GM15510 (cell line): ENCODE data around the gene FDX2.

Experiments
- POLR2A ChIP-seq: IDR thresholded peaks from 3 replicates; pipeline ENCODE4 v1.6.1; 2011; ENCODE audit warnings: borderline replicate concordance; ENCODE audit not compliant: insufficient read length; ENCODE audit errors: extremely low read depth

Gene FDX2

DNA sequence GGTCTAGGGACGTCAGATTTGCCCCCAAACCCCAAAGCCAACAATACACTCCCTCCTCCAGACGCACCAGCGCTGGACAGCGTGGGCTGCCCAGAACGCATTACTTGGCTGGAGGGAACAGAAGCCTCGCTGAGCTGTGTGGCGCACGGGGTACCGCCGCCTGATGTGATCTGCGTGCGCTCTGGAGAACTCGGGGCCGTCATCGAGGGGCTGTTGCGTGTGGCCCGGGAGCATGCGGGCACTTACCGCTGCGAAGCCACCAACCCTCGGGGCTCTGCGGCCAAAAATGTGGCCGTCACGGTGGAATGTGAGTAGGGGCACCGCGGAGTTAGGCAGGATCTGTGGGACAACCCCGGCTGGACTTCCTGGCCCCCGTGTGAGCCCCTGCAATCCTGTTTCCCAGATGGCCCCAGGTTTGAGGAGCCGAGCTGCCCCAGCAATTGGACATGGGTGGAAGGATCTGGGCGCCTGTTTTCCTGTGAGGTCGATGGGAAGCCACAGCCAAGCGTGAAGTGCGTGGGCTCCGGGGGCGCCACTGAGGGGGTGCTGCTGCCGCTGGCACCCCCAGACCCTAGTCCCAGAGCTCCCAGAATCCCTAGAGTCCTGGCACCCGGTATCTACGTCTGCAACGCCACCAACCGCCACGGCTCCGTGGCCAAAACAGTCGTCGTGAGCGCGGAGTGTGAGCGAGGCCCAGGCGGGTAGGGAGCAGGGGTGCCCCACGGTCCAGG, 22.0 kb downstream of the FDX2 start:
- no peak for TF ChIP-seq POLR2A

DNA sequence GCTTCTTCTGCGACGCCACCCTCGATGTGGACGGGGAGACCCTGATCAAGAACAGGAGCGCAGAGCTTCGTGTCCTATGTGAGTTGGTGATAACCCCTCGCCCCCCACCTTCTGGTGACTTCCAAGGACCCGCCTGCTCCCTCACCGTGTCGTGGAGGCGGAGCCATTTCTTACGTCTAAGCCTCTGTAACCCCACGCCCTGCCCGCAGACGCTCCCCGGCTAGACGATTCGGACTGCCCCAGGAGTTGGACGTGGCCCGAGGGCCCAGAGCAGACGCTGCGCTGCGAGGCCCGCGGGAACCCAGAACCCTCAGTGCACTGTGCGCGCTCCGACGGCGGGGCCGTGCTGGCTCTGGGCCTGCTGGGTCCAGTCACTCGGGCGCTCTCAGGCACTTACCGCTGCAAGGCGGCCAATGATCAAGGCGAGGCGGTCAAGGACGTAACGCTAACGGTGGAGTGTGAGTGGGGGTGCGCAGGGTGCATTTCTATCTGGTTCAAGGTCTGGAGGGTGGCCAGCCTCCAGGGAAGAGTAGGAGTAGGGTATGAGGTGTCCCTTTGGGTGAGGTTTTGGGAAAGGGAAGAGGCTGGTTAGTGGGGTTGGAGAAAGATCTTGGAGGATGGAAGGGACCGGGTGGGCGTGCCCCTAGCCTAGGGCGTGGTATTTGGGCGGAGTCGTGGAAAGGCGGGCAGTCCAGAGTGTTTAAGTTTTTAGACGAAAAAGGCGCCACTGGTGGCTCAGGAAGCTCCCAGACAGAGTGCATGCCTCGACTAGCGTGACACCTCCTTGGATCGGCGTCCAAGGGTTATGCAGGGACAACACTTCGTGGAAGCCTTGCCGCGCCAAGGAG, 22.8 kb downstream of the FDX2 start:
- no peak for TF ChIP-seq POLR2A

DNA sequence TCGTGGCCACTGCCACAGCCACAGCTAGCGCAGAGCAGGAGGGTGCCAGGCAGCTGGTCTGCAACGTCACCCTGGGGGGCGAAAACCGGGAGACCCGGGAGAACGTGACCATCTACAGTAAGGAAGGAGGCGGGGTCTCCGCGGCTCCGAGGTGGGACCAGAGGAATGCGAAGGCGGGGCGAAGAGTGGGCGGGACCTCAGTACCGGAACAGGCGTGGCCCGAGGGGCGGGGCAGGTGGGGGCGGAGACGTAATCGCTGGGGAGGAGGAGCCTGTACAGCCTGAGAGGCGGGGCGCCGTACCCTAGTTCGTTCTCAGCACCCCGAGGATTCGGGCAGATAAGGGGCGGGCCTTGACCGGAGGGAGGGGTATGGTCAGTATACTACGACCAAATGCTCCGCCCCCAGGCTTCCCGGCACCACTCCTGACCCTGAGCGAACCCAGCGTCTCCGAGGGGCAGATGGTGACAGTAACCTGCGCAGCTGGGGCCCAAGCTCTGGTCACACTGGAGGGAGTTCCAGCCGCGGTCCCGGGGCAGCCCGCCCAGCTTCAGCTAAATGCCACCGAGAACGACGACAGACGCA, 23.5 kb downstream of the FDX2 start:
- TF ChIP-seq POLR2A, result no peak

DNA sequence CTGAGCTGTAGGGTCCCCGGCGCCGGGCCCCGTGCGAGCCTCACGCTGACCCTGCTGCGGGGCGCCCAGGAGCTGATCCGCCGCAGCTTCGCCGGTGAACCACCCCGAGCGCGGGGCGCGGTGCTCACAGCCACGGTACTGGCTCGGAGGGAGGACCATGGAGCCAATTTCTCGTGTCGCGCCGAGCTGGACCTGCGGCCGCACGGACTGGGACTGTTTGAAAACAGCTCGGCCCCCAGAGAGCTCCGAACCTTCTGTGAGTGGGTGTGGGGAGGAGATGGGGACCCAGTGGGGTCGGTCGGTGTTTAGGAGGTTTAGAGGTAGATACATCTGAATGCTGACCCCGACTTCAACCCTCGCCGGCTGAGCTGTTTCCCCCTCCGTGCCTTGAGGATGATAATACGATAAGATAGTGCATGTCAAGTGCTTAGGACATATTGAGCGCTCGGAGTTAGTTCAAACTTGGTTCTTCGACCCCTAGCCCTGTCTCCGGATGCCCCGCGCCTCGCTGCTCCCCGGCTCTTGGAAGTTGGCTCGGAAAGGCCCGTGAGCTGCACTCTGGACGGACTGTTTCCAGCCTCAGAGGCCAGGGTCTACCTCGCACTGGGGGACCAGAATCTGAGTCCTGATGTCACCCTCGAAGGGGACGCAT, 24.1 kb downstream of the FDX2 start:
- TF ChIP-seq POLR2A, result no peak

DNA sequence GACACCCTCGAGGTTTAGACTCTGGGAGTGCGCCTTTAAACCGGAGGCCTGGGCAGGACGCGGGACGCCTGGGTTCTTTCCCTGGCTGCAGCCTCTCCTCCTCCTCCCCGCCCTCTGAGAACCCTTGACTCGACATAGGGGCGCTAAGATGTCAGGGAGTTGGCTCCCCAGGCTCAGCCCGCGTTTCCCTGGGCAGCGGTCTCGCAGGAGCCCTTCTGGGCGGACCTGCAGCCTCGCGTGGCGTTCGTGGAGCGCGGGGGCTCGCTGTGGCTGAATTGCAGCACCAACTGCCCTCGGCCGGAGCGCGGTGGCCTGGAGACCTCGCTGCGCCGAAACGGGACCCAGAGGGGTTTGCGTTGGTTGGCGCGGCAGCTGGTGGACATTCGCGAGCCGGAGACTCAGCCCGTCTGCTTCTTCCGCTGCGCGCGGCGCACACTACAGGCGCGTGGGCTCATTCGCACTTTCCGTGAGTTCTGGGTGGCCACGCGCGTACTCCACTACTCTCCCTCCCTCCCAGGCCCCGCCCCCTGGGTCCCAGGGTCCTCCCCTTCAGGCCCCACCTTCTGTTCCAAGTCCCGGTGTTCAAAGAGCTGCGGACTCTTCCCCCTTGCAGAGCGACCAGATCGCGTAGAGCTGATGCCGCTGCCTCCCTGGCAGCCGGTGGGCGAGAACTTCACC, 24.8 kb downstream of the FDX2 start:
- TF ChIP-seq POLR2A, result no peak

DNA sequence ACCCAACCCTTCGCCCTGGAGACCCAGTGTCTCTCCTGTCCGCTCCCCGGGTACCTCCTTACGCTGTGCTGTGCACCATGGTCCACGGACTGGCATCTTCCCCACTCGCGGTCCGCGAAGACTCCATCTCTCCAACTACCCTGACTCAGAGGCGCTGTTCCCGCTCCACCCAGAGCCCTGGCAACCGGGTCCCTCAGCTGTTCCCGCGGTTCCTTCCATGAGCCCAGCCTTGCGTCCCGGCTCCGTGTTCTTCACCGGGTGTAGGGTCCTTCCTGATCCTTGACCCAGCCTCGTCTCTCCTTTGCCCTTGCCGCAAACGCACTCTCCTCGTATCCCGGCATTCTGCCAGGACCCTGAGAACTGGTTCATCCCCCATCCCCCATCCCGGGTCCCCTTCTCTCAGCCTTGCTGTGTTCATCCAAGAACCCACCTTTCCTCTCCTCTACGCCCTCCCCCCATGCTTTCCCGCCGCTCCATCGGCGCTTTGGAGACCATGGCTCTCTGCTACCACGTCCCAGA, 25.4 kb downstream of the FDX2 start:
- TF ChIP-seq POLR2A, result no peak

DNA sequence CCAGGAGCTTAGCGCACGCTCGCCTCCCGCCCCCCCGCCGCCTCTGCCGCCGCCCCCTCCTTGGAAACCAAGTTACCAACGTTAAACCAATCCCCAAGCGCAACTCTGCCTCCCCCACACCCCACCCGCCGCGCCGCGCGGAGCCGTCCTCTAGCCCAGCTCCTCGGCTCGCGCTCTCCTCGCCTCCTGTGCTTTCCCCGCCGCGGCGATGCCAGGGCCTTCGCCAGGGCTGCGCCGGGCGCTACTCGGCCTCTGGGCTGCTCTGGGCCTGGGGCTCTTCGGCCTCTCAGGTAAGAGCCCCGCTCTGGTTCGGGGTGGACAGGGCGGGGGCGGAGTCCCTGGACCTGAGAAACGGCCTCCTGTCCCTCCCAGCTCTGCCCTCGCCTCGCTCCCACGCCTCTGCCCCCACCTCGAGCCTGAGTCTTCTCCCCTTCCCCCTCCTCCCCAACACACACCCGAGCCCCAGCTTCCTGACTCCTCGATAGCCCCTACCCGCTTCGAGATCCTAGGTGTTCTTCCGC, 25.9 kb downstream of the FDX2 start, which contains the start of gene ICAM5:
Gene ICAM5, plus strand, starts transcription at position 117 of the 521 bp plus-strand sequence. Its CDS starts 92 bp downstream, at position 209.
- no peak for TF ChIP-seq POLR2A

DNA sequence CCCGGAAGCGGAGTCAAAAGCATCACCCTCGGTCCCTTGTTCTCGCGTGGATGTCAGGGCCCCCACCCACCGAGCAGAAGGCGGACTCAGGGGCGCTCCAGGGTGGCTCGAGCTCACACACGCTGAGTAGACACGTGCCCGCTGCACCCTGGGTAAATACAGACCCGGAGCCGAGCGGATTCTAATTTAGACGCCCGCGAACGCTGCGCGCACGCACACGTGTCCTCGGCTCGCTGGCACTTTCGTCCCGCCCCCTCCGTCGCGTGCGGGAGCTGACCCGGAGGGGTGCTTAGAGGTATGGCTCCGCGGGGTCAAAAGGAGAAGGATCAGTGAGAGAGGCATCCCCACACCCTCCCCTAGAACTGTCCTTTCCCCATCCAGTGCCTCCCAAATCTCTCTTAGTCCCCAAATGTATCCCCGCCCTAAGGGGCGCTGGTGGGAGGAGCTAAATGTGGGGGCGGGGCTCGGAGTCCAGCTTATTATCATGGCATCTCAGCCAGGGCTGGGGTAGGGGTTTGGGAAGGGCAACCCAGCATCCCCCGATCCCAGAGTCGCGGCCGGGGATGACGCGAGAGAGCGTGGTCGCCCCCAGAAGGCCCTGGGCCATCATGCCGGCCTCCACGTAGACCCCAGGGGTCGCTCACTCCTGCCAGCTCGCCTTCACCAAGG, 26.5 kb downstream of the FDX2 start:
- TF ChIP-seq POLR2A, result peak; percentile 37

DNA sequence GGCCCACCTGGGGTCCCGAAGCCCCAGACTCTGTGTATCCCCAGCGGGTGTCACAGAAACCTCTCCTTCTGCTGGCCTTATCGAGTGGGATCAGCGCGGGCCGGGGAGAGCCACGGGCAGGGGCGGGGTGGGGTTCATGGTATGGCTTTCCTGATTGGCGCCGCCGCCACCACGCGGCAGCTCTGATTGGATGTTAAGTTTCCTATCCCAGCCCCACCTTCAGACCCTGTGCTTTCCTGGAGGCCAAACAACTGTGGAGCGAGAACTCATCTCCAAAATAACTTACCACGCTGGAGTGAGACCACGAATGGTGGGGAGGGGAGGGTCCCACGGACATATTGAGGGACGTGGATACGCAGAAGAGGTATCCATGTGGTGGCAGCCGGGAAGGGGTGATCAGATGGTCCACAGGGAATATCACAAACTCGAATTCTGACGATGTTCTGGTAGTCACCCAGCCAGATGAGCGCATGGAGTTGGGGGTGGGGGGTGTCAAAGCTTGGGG, 27.1 kb downstream of the FDX2 start:
- no peak for TF ChIP-seq POLR2A

DNA sequence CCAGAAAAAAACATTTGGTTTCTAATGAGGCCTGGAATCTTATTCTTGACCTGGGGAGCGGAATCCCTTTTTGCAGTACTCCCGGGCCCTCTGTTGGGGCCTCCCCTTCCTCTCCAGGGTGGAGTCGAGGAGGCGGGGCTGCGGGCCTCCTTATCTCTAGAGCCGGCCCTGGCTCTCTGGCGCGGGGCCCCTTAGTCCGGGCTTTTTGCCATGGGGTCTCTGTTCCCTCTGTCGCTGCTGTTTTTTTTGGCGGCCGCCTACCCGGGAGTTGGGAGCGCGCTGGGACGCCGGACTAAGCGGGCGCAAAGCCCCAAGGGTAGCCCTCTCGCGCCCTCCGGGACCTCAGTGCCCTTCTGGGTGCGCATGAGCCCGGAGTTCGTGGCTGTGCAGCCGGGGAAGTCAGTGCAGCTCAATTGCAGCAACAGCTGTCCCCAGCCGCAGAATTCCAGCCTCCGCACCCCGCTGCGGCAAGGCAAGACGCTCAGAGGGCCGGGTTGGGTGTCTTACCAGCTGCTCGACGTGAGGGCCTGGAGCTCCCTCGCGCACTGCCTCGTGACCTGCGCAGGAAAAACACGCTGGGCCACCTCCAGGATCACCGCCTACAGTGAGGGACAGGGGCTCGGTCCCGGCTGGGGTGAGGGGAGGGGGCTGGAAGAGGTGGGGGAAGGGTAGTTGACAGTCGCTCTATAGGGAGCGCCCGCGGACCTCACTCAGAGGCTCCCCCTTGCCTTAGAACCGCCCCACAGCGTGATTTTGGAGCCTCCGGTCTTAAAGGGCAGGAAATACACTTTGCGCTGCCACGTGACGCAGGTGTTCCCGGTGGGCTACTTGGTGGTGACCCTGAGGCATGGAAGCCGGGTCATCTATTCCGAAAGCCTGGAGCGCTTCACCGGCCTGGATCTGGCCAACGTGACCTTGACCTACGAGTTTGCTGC, 28.7 kb downstream of the FDX2 start, which contains the start of gene ICAM4:
Gene ICAM4, plus strand, starts transcription at position 153 of the 935 bp plus-strand sequence. Its CDS starts 58 bp downstream, at position 211.
- peak; percentile 26 for TF ChIP-seq POLR2A

DNA sequence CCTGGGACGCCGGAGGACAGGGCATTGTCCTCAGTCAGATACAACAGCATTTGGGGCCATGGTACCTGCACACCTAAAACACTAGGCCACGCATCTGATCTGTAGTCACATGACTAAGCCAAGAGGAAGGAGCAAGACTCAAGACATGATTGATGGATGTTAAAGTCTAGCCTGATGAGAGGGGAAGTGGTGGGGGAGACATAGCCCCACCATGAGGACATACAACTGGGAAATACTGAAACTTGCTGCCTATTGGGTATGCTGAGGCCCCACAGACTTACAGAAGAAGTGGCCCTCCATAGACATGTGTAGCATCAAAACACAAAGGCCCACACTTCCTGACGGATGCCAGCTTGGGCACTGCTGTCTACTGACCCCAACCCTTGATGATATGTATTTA, 30.4 kb downstream of the FDX2 start:
- TF ChIP-seq POLR2A, result no peak

DNA sequence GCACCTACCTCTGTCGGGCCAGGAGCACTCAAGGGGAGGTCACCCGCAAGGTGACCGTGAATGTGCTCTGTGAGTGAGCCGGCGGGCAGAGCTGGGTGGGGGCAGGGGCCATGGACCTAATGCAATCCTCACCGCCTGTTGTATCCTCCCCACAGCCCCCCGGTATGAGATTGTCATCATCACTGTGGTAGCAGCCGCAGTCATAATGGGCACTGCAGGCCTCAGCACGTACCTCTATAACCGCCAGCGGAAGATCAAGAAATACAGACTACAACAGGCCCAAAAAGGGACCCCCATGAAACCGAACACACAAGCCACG, 30.9 kb downstream of the FDX2 start:
- TF ChIP-seq POLR2A, result no peak

DNA sequence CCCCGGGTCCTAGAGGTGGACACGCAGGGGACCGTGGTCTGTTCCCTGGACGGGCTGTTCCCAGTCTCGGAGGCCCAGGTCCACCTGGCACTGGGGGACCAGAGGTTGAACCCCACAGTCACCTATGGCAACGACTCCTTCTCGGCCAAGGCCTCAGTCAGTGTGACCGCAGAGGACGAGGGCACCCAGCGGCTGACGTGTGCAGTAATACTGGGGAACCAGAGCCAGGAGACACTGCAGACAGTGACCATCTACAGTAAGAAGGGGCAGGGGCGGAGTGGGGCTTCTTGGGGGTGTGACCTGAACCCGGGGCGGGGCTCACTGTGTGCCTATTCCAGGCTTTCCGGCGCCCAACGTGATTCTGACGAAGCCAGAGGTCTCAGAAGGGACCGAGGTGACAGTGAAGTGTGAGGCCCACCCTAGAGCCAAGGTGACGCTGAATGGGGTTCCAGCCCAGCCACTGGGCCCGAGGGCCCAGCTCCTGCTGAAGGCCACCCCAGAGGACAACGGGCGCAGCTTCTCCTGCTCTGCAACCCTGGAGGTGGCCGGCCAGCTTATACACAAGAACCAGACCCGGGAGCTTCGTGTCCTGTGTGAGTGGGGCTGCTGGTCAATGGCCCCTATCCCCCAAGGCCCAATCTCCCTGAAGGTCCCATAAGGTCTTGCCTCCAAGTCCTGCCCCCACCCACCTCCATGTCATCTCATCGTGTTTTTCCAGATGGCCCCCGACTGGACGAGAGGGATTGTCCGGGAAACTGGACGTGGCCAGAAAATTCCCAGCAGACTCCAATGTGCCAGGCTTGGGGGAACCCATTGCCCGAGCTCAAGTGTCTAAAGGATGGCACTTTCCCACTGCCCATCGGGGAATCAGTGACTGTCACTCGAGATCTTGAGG, 31.5 kb downstream of the FDX2 start:
- no peak for TF ChIP-seq POLR2A
